Hepatocyte (in vitro differentiated cells): ENCODE results near the gene EEF1AKMT2. TPM values are rescaled to one million over a fixed set of nuclear protein-coding genes. Genes with fewer than 3 reads are reported as not detected.
A peak's percentile ranks its signal among the peaks of the same experiment; 100 is the strongest.

Experiments used
- DNase-seq: peaks from one replicate; pipeline ENCODE4 v3.0.0-alpha.2; 2016; ENCODE audit warnings: low spot score
- H2AFZ ChIP-seq: fragments of 200-600 bp; sonication (generic); 2 replicates; pipeline ENCODE4 v1.6.0; 2016; ENCODE audit warnings: antibody characterized with exemption, mild to moderate bottlenecking
- H3K27ac ChIP-seq: fragments of 200-600 bp; sonication (generic); 2 replicates; pipeline ENCODE4 v1.5.1; 2016; ENCODE audit warnings: mild to moderate bottlenecking
- H3K27me3 ChIP-seq: fragments of 200-600 bp; sonication (generic); 2 replicates; pipeline ENCODE4 v1.6.1; 2016
- H3K36me3 ChIP-seq: fragments of 200-600 bp; sonication (generic); replicated peaks from 2 replicates; pipeline ENCODE4 v1.5.1; 2016; ENCODE audit warnings: low read depth; ENCODE audit not compliant: insufficient read depth
- H3K4me1 ChIP-seq: fragments of 200-600 bp; sonication (generic); 2 replicates; pipeline ENCODE4 v1.5.1; 2016; ENCODE audit warnings: mild to moderate bottlenecking, moderate library complexity; ENCODE audit not compliant: insufficient read depth
- H3K4me2 ChIP-seq: fragments of 200-600 bp; sonication (generic); 2 replicates; pipeline ENCODE4 v1.6.0; 2016
- H3K4me3 ChIP-seq: fragments of 200-600 bp; sonication (generic); 2 replicates; pipeline ENCODE4 v1.5.1; 2016; ENCODE audit warnings: mild to moderate bottlenecking
- H3K79me2 ChIP-seq: fragments of 200-600 bp; sonication (generic); 2 replicates; pipeline ENCODE4 v1.6.0; 2017; ENCODE audit warnings: mild to moderate bottlenecking
- H3K9me2 ChIP-seq: fragments of 200-600 bp; sonication (generic); replicated peaks from 2 replicates; pipeline ENCODE4 v1.6.0; 2017; ENCODE audit warnings: mild to moderate bottlenecking; ENCODE audit not compliant: insufficient read depth
- H3K9me3 ChIP-seq: fragments of 200-600 bp; sonication (generic); 2 replicates; pipeline ENCODE4 v1.5.1; 2016; ENCODE audit warnings: low read depth, mild to moderate bottlenecking
- H4K20me1 ChIP-seq: fragments of 200-600 bp; sonication (generic); 2 replicates; pipeline ENCODE4 v1.6.0; 2016; ENCODE audit warnings: mild to moderate bottlenecking; ENCODE audit not compliant: insufficient read depth, poor library complexity, severe bottlenecking
- EZH2 ChIP-seq: fragments of 200-600 bp; sonication (generic); IDR thresholded peaks from 2 replicates; pipeline ENCODE4 v1.6.1; 2016; ENCODE audit warnings: antibody characterized with exemption, mild to moderate bottlenecking, borderline replicate concordance
- EZH2phosphoT487 ChIP-seq: fragments of 200-600 bp; sonication (generic); IDR thresholded peaks from one replicate; pipeline ENCODE4 v1.6.1; 2018; ENCODE audit warnings: antibody characterized with exemption, mild to moderate bottlenecking, low read depth, moderate library complexity; ENCODE audit not compliant: unreplicated experiment, severe bottlenecking
- WGBS: methylation state at CpG from one replicate; pipeline ENCODE4 v1.1.6; 2016; ENCODE audit warnings: low lambda C conversion rate; ENCODE audit errors: missing lambda C conversion rate; 5-methylcytosine and 5-hydroxymethylcytosine counted together
- polyA plus RNA-seq: library from polyadenylated mRNA; unstranded; fragments of >200 nt; fragmentation: Nextera tagmentation; extraction: Ambion mirVana; gene quantifications from 2 replicates; pipeline ENCODE4 v1.2.1, GENCODE V29; 2016
- total RNA-seq: library from RNA; depleted of rRNA; stranded (reverse); fragments of >200 nt; gene quantifications from 2 replicates; pipeline ENCODE4 v1.2.3, GENCODE V29; 2014
- TF ChIP-seq, protein P1 (sequence below): fragments of 200-600 bp; sonication (generic); IDR thresholded peaks from 2 replicates; pipeline ENCODE4 v1.5.1; 2016; ENCODE audit warnings: antibody characterized with exemption, mild to moderate bottlenecking; ENCODE audit not compliant: poor library complexity

EEF1AKMT2 gene
- total and polyA plus RNA-seq, 2 experiments from 2014 or later, result 9.8 to 10.5 TPM

DNA sequence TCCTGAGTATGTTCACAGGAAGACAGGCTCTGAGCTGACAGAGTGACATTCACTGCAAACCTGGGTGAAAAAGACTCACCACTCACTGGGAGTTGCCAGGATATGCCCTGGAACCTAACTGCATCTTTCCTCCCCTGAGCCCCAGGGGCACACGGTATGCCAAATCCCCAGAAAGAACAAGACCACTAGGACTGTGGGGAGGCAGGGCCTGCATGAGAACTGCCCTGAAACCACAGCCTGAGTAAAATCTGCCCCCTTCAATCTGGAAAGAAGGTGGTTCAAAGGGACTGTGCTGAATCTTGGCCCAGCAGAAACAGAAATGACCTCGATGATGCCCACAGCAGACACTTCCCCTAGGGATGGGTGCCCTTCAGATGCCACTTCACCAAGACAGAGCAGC is 54.0 kb downstream of the EEF1AKMT2 start:
- Histone ChIP-seq H3K4me1 (peaks cover 78% of the 10 kb centered on the region), H4K20me1 (peaks cover 25% of the 10 kb centered on the region), H2AFZ (no peak overlapping the region), H3K4me2 (no peak overlapping the region), H3K9me3 (no peaks in the 10 kb centered on the region), H3K79me2 (peaks cover 80% of the 10 kb centered on the region), H3K27ac (no peak overlapping the region), H3K36me3 (no peaks in the 10 kb centered on the region), H3K27me3 (no peaks in the 10 kb centered on the region), H3K9me2 (no peaks in the 10 kb centered on the region), H3K4me3 (no peak overlapping the region)
- WGBS, result 87% methylated on average over 2 of the region's 2 CpGs
- TF ChIP-seq, protein P1, sequence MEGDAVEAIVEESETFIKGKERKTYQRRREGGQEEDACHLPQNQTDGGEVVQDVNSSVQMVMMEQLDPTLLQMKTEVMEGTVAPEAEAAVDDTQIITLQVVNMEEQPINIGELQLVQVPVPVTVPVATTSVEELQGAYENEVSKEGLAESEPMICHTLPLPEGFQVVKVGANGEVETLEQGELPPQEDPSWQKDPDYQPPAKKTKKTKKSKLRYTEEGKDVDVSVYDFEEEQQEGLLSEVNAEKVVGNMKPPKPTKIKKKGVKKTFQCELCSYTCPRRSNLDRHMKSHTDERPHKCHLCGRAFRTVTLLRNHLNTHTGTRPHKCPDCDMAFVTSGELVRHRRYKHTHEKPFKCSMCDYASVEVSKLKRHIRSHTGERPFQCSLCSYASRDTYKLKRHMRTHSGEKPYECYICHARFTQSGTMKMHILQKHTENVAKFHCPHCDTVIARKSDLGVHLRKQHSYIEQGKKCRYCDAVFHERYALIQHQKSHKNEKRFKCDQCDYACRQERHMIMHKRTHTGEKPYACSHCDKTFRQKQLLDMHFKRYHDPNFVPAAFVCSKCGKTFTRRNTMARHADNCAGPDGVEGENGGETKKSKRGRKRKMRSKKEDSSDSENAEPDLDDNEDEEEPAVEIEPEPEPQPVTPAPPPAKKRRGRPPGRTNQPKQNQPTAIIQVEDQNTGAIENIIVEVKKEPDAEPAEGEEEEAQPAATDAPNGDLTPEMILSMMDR, result no peak
- TF ChIP-seq EZH2phosphoT487 (no peak), EZH2 (no peak)
- DNase-seq, result no peak

DNA sequence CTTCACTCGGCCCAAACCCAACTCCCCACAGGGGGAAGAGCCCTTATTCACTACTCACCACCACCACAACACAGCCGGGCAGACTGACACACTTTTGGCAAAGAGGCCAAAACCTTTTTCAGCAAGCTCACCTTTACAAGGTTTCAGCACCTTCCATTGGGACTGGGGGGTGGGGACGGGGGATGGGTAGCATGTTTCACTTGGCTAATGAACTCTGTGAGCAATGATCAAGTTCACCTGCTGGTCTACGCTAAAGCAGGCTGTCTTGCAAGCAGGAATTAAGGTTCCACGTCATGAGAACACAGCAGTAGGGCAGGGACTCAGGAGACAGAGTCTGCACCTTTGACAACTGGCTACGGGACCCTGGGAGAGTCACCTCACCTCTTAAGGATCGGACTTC is 54.5 kb downstream of the EEF1AKMT2 start:
- Histone ChIP-seq H3K27ac (no peak overlapping the region), H3K4me1 (peaks cover 78% of the 10 kb centered on the region)

DNA sequence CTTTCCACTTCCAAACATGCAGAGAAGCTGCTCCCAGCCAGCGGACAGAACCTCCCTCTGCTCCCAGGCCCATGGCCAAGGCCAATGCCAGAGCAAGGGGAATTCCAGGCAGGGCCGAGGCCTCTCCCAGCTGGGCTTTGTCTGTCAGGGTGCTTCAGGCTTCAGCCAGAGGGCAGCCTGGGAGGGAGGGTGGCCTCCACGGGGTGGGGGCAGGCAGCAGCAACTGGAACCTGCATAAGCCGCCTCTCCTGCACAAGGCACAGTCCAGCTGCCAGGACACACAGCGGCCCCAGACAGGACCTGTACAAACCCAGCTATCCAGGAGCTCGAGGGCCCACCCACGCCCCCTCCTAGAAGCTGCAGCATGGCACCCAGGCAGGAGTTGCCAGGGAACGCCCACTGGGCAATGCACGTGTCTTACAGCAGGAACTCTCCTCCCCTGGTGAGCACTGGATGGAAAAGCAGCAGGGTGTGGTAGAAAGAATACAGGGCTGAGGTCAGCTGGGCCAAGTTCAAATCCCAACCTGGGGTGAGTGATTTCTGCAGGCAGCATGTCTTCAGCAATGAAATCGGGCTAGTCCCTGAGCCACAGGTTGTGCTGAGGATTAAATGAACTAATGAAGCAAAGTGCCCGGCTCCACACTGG is 55.1 kb downstream of the EEF1AKMT2 start:
- H3K27me3 ChIP-seq, result no peaks in the 10 kb centered on the region
- no peak overlapping the region for H2AFZ ChIP-seq
- peak overlapping the region; percentile 52 for H3K4me2 ChIP-seq
- TF ChIP-seq, protein P1, result no peak
- no peak for TF ChIP-seq EZH2phosphoT487
- no peak for TF ChIP-seq EZH2
- no peaks in the 10 kb centered on the region for H3K9me2 ChIP-seq
- no peaks in the 10 kb centered on the region for H3K9me3 ChIP-seq
- peak; percentile 76 for DNase-seq
- H3K4me3 ChIP-seq, result no peak overlapping the region
- H3K79me2 ChIP-seq, result peaks cover 81% of the 10 kb centered on the region
- peaks cover 29% of the 10 kb centered on the region for H4K20me1 ChIP-seq
- no peaks in the 10 kb centered on the region for H3K36me3 ChIP-seq
- H3K4me1 ChIP-seq, result peaks cover 72% of the 10 kb centered on the region
- H3K27ac ChIP-seq, result peak overlapping the region; percentile 2
- 75% methylated on average over 11 of the region's 11 CpGs for WGBS

More for the DNA sequence above, 54.5 kb downstream of the EEF1AKMT2 start:
- WGBS, result 89% methylated on average over 7 of the region's 7 CpGs
- Histone ChIP-seq H4K20me1 (peaks cover 29% of the 10 kb centered on the region), H3K27me3 (no peaks in the 10 kb centered on the region), H3K36me3 (no peaks in the 10 kb centered on the region), H3K9me3 (no peaks in the 10 kb centered on the region), H3K4me3 (no peak overlapping the region), H3K4me2 (peak overlapping the region; percentile 52), H2AFZ (no peak overlapping the region), H3K9me2 (no peaks in the 10 kb centered on the region), H3K79me2 (peaks cover 81% of the 10 kb centered on the region)
- peak; percentile 15 for DNase-seq
- TF ChIP-seq EZH2 (no peak), EZH2phosphoT487 (no peak)
- TF ChIP-seq, protein P1, result no peak
